Measurements from ENCODE around the gene USP48. TPM values are rescaled to one million over a fixed set of nuclear protein-coding genes. Genes with fewer than 3 reads are reported as not detected.

USP48 gene
- total RNA-seq, 1 donor from 2014 or later: 78.7 TPM

GRCh38 chr1:21661886-21662285 is 121.1 kb downstream of the USP48 start:
- Mint-ChIP-seq H3K36me3 (ENCODE audit: unreplicated experiment) (no peaks in the 10 kb centered on the region), H3K27me3 (ENCODE audit: unreplicated experiment) (peaks cover 13% of the 10 kb centered on the region), H3K4me1 (ENCODE audit: low read depth, unreplicated experiment) (peaks cover 14% of the 10 kb centered on the region), H3K4me3 (ENCODE audit: unreplicated experiment) (no peak overlapping the region), H3K9me3 (ENCODE audit: unreplicated experiment) (peaks cover 5% of the 10 kb centered on the region), H3K27ac (ENCODE audit: unreplicated experiment) (no peak overlapping the region)
- TF ChIP-seq CTCF (IDR thresholded peaks at IDR 0.05; ENCODE audit: partially characterized antibody, unreplicated experiment): no peak
- no peak for DNase-seq

GRCh38 chr1:21659924-21660326 is 123.0 kb downstream of the USP48 start:
- Mint-ChIP-seq H3K27ac (ENCODE audit: unreplicated experiment) (no peak overlapping the region), H3K4me3 (ENCODE audit: unreplicated experiment) (peak overlapping the region; percentile 63), H3K36me3 (ENCODE audit: unreplicated experiment) (no peaks in the 10 kb centered on the region), H3K9me3 (ENCODE audit: unreplicated experiment) (no peaks in the 10 kb centered on the region), H3K27me3 (ENCODE audit: unreplicated experiment) (peaks cover 11% of the 10 kb centered on the region), H3K4me1 (ENCODE audit: low read depth, unreplicated experiment) (peaks cover 12% of the 10 kb centered on the region)
- no peak for TF ChIP-seq CTCF (IDR thresholded peaks at IDR 0.05; ENCODE audit: partially characterized antibody, unreplicated experiment)
- no peak for DNase-seq

- Mint-ChIP-seq H3K27ac (ENCODE audit: unreplicated experiment) (no peak overlapping the region), H3K27me3 (ENCODE audit: unreplicated experiment) (peaks cover 8% of the 10 kb centered on the region), H3K36me3 (ENCODE audit: unreplicated experiment) (no peaks in the 10 kb centered on the region), H3K4me1 (ENCODE audit: low read depth, unreplicated experiment) (peaks cover 10% of the 10 kb centered on the region), H3K4me3 (ENCODE audit: unreplicated experiment) (peak overlapping the region; percentile 63), H3K9me3 (ENCODE audit: unreplicated experiment) (no peaks in the 10 kb centered on the region)
- peak; percentile 82 for DNase-seq
- TF ChIP-seq CTCF (IDR thresholded peaks at IDR 0.05; ENCODE audit: partially characterized antibody, unreplicated experiment): peak; percentile 95
Measured at GRCh38 chr1:21659099-21659923, 123.6 kb downstream of the USP48 start.

GRCh38 chr1:21657456-21658190 is 125.3 kb downstream of the USP48 start:
- H3K27me3 Mint-ChIP-seq (ENCODE audit: unreplicated experiment): peaks cover 11% of the 10 kb centered on the region
- H3K4me3 Mint-ChIP-seq (ENCODE audit: unreplicated experiment): no peak overlapping the region
- H3K4me1 Mint-ChIP-seq (ENCODE audit: low read depth, unreplicated experiment): peaks cover 5% of the 10 kb centered on the region
- H3K36me3 Mint-ChIP-seq (ENCODE audit: unreplicated experiment): no peaks in the 10 kb centered on the region
- TF ChIP-seq CTCF (IDR thresholded peaks at IDR 0.05; ENCODE audit: partially characterized antibody, unreplicated experiment): no peak
- no peak overlapping the region for H3K27ac Mint-ChIP-seq (ENCODE audit: unreplicated experiment)
- no peaks in the 10 kb centered on the region for H3K9me3 Mint-ChIP-seq (ENCODE audit: unreplicated experiment)
- no peak for DNase-seq

GRCh38 chr1:21655748-21656147 is 127.2 kb downstream of the USP48 start:
- no peak for TF ChIP-seq CTCF (IDR thresholded peaks at IDR 0.05; ENCODE audit: partially characterized antibody, unreplicated experiment)
- DNase-seq: no peak
- H3K27ac Mint-ChIP-seq (ENCODE audit: unreplicated experiment): no peak overlapping the region
- H3K36me3 Mint-ChIP-seq (ENCODE audit: unreplicated experiment): no peaks in the 10 kb centered on the region
- H3K4me1 Mint-ChIP-seq (ENCODE audit: low read depth, unreplicated experiment): peaks cover 8% of the 10 kb centered on the region
- H3K4me3 Mint-ChIP-seq (ENCODE audit: unreplicated experiment): no peak overlapping the region
- peaks cover 19% of the 10 kb centered on the region for H3K27me3 Mint-ChIP-seq (ENCODE audit: unreplicated experiment)
- H3K9me3 Mint-ChIP-seq (ENCODE audit: unreplicated experiment): no peaks in the 10 kb centered on the region
